NCI-H1436 (cell line): ENCODE measurements around the gene PARG.
"Not testable (repeated sequence)": the region's sequence is repeated elsewhere in the genome, so short reads cannot be mapped to it uniquely, and the experiment has no call there.

ENCODE experiments used
- DNase-seq: peaks from one replicate; lab custom pipeline; 2025; lab: John Stamatoyannopoulos, UW

PARG gene

DNA sequence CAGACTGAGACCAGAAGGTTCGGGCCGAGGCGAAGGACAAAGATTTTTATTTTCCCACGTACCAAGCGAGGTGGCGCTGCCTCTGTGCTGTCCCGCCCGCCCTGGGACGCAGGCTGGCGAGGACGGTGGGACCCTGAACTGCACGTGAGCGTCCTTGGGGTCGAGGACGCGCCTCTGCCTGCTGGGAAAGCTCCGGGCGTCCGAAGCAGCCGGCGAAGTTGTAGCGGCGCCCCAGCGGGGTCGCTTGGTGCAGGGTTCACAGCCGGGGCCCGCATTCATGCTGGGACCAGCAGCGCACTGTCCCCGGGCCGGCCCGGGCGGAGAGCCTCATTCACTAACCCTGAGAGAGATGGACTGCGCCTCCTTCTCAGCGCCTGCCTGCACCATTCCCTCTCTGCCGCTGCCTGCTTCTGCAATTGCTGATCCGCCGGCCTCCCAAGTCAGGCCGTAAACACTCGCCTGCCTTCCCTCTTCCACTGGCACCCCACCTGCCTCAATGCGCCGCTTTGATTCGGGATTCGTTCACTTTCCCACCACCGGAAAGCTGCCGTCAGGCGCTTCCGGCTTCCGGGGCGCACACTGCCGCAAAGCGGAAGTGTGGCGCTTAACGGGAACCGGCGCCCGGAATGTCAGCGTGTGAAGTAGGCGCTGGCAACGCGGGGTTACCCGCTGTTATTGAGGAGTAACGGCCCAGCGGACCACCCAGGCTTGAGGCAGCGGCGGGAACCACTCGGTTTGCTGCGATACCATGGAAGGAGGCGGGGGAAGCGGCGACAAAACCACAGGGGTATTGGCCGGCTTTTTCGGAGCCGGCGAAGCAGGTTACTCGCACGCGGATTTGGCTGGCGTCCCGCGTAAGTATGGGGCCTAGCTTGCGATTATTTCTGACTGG is at the start of gene PARG, which contains the start of gene TIMM23B:
Gene PARG (minus strand): TSS at position 581 of the 892 bp plus-strand sequence. CDS start 302 bp downstream, at position 279.
Gene TIMM23B (plus strand): TSS at position 607 of the 892 bp plus-strand sequence. CDS start 142 bp downstream, at position 749.
- DNase-seq, result peak; percentile 50

- DNase-seq, result not testable (repeated sequence)
Observed at GRCh38 chr10:49988376-49988775, 46.5 kb upstream of the PARG start, which contains the start of gene AGAP6. TSS of gene AGAP6 (plus strand) at chr10:49988406. CDS start at chr10:49988716, 310 bp downstream.

GRCh38 chr10:49987207-49987606 is 45.4 kb upstream of the PARG start:
- not testable (repeated sequence) for DNase-seq

DNA sequence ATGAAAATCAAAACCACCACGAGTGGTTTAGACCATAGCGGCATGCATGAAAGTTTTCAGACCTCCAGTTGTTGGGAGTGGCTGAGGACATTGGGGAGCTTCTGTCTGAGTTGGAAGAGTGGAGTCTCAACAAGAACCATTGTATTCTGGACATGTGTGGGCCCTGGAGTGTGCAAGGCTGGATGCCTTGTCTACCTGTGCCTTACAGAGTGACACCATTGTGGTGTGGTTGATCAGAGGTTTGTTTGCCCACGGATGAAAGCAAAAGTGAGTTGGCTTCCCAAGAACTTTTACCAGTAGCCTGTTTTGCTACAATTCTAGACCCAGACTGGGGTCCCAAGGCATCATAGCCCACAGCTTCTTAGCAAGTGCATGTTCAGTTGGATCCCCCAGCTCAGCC is 35.9 kb upstream of the PARG start:
- not testable (repeated sequence) for DNase-seq

- DNase-seq, result not testable (repeated sequence)
Observed at GRCh38 chr10:49972094-49972493, 30.3 kb upstream of the PARG start.

DNA sequence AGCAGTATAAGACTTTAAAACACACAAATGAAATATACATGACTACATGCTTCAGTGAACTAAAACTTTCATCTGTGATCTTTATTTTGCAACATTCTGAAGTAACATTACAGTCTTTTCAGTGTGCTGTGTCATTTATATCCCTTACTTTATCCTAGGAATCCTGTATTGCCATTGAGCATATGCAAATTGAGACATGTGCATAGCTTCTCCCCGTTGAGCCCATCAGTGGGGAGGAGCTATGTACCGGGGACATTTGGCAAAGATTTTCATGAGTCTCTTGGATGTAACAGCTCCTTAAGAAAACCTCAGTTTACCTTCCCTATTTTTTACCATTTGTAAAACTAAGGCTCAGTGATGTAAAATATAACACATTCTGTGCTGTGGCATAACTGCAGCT is 29.6 kb upstream of the PARG start:
- DNase-seq, result not testable (repeated sequence)

DNA sequence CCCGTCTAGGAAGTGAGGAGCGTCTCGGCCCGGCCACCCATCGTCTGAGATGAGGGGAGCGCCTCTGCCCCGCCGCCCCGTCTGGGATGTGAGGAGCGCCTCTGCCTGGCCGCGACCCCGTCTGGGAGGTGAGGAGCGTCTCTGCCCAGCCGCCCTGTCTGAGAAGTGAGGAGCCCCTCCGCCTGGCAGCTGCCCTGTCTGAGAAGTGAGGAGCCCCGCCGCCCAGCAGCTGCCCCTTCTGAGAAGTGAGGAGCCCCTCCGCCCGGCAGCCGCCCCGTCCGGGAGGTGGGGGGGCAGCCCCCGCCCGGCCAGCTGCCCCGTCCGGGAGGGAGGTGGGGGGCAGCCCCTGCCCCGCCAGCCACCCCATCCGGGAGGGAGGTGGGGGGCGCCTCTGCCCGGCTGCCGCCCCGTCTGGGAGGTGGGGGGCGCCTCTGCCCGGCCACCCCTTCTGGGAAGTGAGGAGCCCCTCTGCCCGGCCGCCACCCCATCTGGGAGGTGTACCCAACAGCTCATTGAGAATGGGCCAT is 28.6 kb upstream of the PARG start:
- DNase-seq, result not testable (repeated sequence)

GRCh38 chr10:49953122-49953521 is 11.3 kb upstream of the PARG start:
- not testable (repeated sequence) for DNase-seq

GRCh38 chr10:49952006-49952405 is 10.2 kb upstream of the PARG start:
- DNase-seq, result not testable (repeated sequence)

- DNase-seq, result not testable (repeated sequence)
Observed at GRCh38 chr10:49948737-49949136, 6.9 kb upstream of the PARG start.

GRCh38 chr10:49948142-49948541 is 6.3 kb upstream of the PARG start:
- not testable (repeated sequence) for DNase-seq

GRCh38 chr10:49943607-49944006 is 1.8 kb upstream of the PARG start:
- not testable (repeated sequence) for DNase-seq

GRCh38 chr10:49942339-49942705 is 495 bp upstream of the PARG start:
- DNase-seq, result not testable (repeated sequence)

- DNase-seq, result not testable (repeated sequence)
Observed at GRCh38 chr10:49931959-49932728, 9.7 kb downstream of the PARG start.

GRCh38 chr10:49931276-49931675 is 10.6 kb downstream of the PARG start:
- not testable (repeated sequence) for DNase-seq

DNA sequence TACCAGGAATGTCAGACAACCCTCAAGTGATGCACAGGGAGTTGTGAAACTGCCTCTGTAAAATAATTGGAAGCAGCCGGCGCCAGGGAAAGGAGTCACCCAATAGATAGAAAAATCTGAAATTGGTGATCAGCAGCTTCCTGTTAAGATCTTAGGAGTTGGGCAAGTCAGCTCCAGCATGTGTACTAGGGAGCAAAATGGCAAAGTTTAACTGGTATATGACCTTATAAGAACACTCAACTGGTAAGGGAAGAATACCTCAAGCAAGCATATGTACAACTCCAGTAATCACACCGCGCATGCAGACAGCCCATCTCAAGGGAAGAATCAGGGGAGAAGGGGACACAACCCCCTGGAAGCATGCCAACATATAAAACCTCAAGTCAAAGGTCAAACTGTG is 18.3 kb downstream of the PARG start:
- not testable (repeated sequence) for DNase-seq

GRCh38 chr10:49922041-49922440 is 19.8 kb downstream of the PARG start:
- not testable (repeated sequence) for DNase-seq

- not testable (repeated sequence) for DNase-seq
Observed at GRCh38 chr10:49917927-49918326, 23.9 kb downstream of the PARG start.

- DNase-seq, result not testable (repeated sequence)
Observed at GRCh38 chr10:49916451-49916850, 25.4 kb downstream of the PARG start.

DNA sequence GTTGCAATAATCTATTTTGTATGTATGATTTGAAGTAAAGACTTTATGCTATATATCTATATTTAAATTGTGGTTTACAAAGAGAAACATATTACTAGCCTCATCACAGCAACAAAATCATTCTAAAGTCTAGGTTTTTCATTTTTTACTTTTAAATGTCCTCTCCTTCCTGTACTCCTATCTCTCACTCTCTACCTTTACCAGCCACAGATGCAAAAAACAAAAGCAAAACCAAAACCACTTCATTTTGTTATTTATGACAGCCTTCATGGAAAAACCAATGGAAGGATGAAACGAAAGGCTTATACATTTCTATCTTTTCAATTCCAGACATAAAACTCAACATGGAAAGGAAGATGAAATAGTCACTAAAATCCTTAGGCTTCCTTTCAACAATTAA is 31.5 kb downstream of the PARG start:
- not testable (repeated sequence) for DNase-seq

- not testable (repeated sequence) for DNase-seq
Observed at GRCh38 chr10:49908290-49909080, 33.3 kb downstream of the PARG start.
